ENCODE data around the gene SNX1. TPM values are rescaled to one million over a fixed set of nuclear protein-coding genes. Genes with fewer than 3 reads are reported as not detected.

The SNX1 gene
- total and polyA plus RNA-seq, 2 of the 13 experiments (the other 11 are each of a cell fraction or from before 2014, with no cell fraction given), result 29.3 to 60.1 TPM

DNA sequence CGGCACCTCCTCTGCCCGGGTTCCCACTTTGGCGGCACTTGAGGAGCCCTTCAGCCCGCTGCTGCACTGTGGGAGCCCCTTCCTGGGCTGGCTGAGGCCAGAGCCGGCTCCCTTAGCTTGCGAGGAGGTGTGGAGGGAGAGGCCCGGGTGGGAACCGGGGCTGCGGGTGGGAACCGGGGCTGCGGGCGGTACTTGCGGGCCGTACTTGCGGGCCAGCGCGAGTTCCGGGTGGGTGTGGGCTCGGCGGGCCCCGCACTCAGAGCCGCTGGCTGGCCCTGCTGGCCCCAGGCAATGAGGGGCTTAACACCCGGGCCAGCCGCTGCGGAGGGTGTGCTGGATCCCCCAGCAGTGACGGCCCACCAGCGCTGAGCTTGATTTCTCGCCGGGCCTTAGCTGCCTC lies 35.1 kb upstream of the SNX1 start:
- Histone ChIP-seq H3K4me3 (replicated peaks in 1 of 3; ENCODE audit: insufficient read depth in 1 of 3, low read depth in 2 of 3, low read length in 3 of 3) (no peak overlapping the region), H4K20me1 (ENCODE audit: insufficient read depth, low read length) (no peaks in the 10 kb centered on the region), H3K9me3 (ENCODE audit: low read length) (no peaks in the 10 kb centered on the region), H3K27me3 (ENCODE audit: control insufficient read depth in 1 of 2, insufficient read depth in 2 of 2, low read length in 2 of 2) (no peaks in the 10 kb centered on the region), H3K27ac (ENCODE audit: extremely low read length, insufficient read depth, low read length) (no peak overlapping the region), H2AFZ (ENCODE audit: low read length) (no peak overlapping the region), H3K36me3 (replicated peaks in 1 of 2; ENCODE audit: control insufficient read depth in 1 of 2, insufficient read depth in 2 of 2, low read length in 2 of 2) (no peaks in the 10 kb centered on the region), H3K79me2 (ENCODE audit: insufficient read depth, low read length) (no peaks in the 10 kb centered on the region), H3K4me2 (ENCODE audit: low read depth, low read length) (no peak overlapping the region), H3K4me1 (ENCODE audit: insufficient read depth, low read length) (peaks cover 12% of the 10 kb centered on the region; the same call in 1 of the 2 replicates), H3K9ac (ENCODE audit: insufficient read depth, low read depth, low read length) (no peak overlapping the region)
- ChIA-PET CTCF (ENCODE audit: low intra/inter-chr PET ratio, low total read pairs) (no interaction called here), POLR2A (no interaction called here)
- DNase-seq (ENCODE audit: low spot score) (no peak), ATAC-seq (no peak), FAIRE-seq (no peak)
- intact Hi-C loops (cut with micrococcal nuclease; ENCODE audit: unreplicated experiment), result no loop called here
- BruUV-seq (replicated peaks), result no TSS peak
- TF ChIP-seq KLF12 (CRISPR knock-in tag; IDR thresholded peaks at IDR 0.05; ENCODE audit: borderline replicate concordance) (no peak), ZSCAN29 (CRISPR knock-in tag; conservative IDR thresholded peaks at IDR 0.05) (no peak), ZNF513 (CRISPR knock-in tag; conservative IDR thresholded peaks at IDR 0.05) (no peak), FUBP1 (CRISPR knock-in tag; IDR thresholded peaks at IDR 0.05; ENCODE audit: borderline replicate concordance) (no peak), POLR2A (IDR thresholded peaks at IDR 0.05; ENCODE audit: insufficient read depth in 1 of 2, low read depth in 2 of 2, low read length in 2 of 2) (no peak), ZNF264 (CRISPR knock-in tag; IDR thresholded peaks at IDR 0.05) (no peak), KAT8 (CRISPR knock-in tag; IDR thresholded peaks at IDR 0.05) (no peak), ZNF660 (CRISPR knock-in tag; IDR thresholded peaks at IDR 0.05; ENCODE audit: borderline replicate concordance, low read depth) (no peak), ERF (CRISPR knock-in tag; IDR thresholded peaks at IDR 0.05) (no peak), SP5 (CRISPR knock-in tag; IDR thresholded peaks at IDR 0.05; ENCODE audit: borderline replicate concordance, low read depth) (no peak)
- TF ChIP-seq, protein P1, sequence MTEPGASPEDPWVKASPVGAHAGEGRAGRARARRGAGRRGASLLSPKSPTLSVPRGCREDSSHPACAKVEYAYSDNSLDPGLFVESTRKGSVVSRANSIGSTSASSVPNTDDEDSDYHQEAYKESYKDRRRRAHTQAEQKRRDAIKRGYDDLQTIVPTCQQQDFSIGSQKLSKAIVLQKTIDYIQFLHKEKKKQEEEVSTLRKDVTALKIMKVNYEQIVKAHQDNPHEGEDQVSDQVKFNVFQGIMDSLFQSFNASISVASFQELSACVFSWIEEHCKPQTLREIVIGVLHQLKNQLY (CRISPR knock-in tag; IDR thresholded peaks at IDR 0.05), result no peak
- TF ChIP-seq, protein P2, sequence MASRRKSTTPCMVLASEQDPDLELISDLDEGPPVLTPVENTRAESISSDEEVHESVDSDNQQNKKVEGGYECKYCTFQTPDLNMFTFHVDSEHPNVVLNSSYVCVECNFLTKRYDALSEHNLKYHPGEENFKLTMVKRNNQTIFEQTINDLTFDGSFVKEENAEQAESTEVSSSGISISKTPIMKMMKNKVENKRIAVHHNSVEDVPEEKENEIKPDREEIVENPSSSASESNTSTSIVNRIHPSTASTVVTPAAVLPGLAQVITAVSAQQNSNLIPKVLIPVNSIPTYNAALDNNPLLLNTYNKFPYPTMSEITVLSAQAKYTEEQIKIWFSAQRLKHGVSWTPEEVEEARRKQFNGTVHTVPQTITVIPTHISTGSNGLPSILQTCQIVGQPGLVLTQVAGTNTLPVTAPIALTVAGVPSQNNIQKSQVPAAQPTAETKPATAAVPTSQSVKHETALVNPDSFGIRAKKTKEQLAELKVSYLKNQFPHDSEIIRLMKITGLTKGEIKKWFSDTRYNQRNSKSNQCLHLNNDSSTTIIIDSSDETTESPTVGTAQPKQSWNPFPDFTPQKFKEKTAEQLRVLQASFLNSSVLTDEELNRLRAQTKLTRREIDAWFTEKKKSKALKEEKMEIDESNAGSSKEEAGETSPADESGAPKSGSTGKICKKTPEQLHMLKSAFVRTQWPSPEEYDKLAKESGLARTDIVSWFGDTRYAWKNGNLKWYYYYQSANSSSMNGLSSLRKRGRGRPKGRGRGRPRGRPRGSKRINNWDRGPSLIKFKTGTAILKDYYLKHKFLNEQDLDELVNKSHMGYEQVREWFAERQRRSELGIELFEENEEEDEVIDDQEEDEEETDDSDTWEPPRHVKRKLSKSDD (CRISPR knock-in tag; IDR thresholded peaks at IDR 0.05; ENCODE audit: low read depth), result no peak
- TF ChIP-seq, protein P3, sequence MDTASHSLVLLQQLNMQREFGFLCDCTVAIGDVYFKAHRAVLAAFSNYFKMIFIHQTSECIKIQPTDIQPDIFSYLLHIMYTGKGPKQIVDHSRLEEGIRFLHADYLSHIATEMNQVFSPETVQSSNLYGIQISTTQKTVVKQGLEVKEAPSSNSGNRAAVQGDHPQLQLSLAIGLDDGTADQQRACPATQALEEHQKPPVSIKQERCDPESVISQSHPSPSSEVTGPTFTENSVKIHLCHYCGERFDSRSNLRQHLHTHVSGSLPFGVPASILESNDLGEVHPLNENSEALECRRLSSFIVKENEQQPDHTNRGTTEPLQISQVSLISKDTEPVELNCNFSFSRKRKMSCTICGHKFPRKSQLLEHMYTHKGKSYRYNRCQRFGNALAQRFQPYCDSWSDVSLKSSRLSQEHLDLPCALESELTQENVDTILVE (CRISPR knock-in tag; IDR thresholded peaks at IDR 0.05), result no peak
- WGBS (ENCODE audit: low lambda C conversion rate), result 46% methylated on average over 4 of the region's 29 CpGs
- in situ Hi-C loops (cut with HindIII; ENCODE audit: extremely low pct_ligation_motif_present, low pct_unique_long_range_greater_than_20kb), result no loop called here

All from HepG2 (cell line).